Fibroblast of upper back skin (primary cell): ENCODE measurements around the gene FBXL14.

Source experiments
- DNase-seq: peaks from one replicate; pipeline ENCODE4 v3.0.0-alpha.2; 2013

FBXL14 gene

GRCh38 chr12:1592444-1593173 lies 1.8 kb downstream of the FBXL14 start:
- peak; percentile 74 for DNase-seq

- no peak for DNase-seq
Observed at GRCh38 chr12:1591543-1591942, 2.8 kb downstream of the FBXL14 start.

- DNase-seq: no peak
Observed at GRCh38 chr12:1591034-1591433, 3.3 kb downstream of the FBXL14 start.

GRCh38 chr12:1590221-1590979 lies 4.0 kb downstream of the FBXL14 start:
- DNase-seq: peak; percentile 68

- DNase-seq: no peak
Observed at GRCh38 chr12:1588575-1588947, 5.8 kb downstream of the FBXL14 start.

GRCh38 chr12:1587927-1588574 lies 6.3 kb downstream of the FBXL14 start:
- no peak for DNase-seq

- DNase-seq: no peak
Observed at GRCh38 chr12:1584326-1584725, 10.1 kb downstream of the FBXL14 start.

- DNase-seq: peak; percentile 88
Observed at GRCh38 chr12:1583421-1584078, 10.8 kb downstream of the FBXL14 start.

- DNase-seq: no peak
Observed at GRCh38 chr12:1582709-1583050, 11.7 kb downstream of the FBXL14 start.

GRCh38 chr12:1581973-1582708 lies 12.2 kb downstream of the FBXL14 start:
- peak; percentile 71 for DNase-seq

GRCh38 chr12:1580526-1580925 lies 13.9 kb downstream of the FBXL14 start:
- DNase-seq: no peak

GRCh38 chr12:1579651-1580435 lies 14.5 kb downstream of the FBXL14 start:
- DNase-seq: peak; percentile 85

GRCh38 chr12:1576410-1577241 lies 17.8 kb downstream of the FBXL14 start:
- peak; percentile 92 for DNase-seq

- DNase-seq: no peak
Observed at GRCh38 chr12:1575408-1576401, 18.7 kb downstream of the FBXL14 start.

- no peak for DNase-seq
Observed at GRCh38 chr12:1574865-1575259, 19.5 kb downstream of the FBXL14 start.

GRCh38 chr12:1573960-1574864 lies 20.2 kb downstream of the FBXL14 start:
- no peak for DNase-seq

- DNase-seq: no peak
Observed at GRCh38 chr12:1572731-1573130, 21.6 kb downstream of the FBXL14 start.

GRCh38 chr12:1567852-1568251 lies 26.5 kb downstream of the FBXL14 start:
- no peak for DNase-seq
